Transverse colon (tissue), 4 donors: ENCODE data around the gene COQ2. TPM values are rescaled to one million over a fixed set of nuclear protein-coding genes. Genes with fewer than 3 reads are reported as not detected.
"Not testable (repeated sequence)": the region's sequence is repeated elsewhere in the genome, so short reads cannot be mapped to it uniquely, and the experiment has no call there.

Source experiments
- DNase-seq: peaks from one replicate; pipeline ENCODE4 v3.0.0-alpha.2; 2019
- H3K27ac ChIP-seq, 4 donors: fragments of 200-600 bp; sonication (generic); 2 replicates each; pipeline ENCODE4 v1.5.1; 2016 to 2018; ENCODE audit warnings: inconsistent platforms in 4 of 4
- H3K27me3 ChIP-seq: fragments of 200-600 bp; sonication (generic); 2 replicates; pipeline ENCODE4 v1.5.1; 2017; ENCODE audit warnings: inconsistent platforms
- H3K36me3 ChIP-seq, 4 donors: fragments of 200-600 bp; sonication (generic); 2 replicates each; pipeline ENCODE4 v1.5.1; 2017 to 2019; ENCODE audit warnings: inconsistent platforms in 4 of 4
- H3K4me1 ChIP-seq, 4 donors: fragments of 200-600 bp; sonication (generic); 2 replicates each; pipeline ENCODE4 v1.5.1; 2017 to 2020; ENCODE audit warnings: inconsistent platforms in 4 of 4
- H3K4me3 ChIP-seq, 4 donors: fragments of 200-600 bp; sonication (generic); 1 replicate in 1 of 4; 2 replicates in 3 of 4; pipeline versions ENCODE4 v1.5.1 to v1.6.1; 2017 to 2019; ENCODE audit warnings: inconsistent platforms in 4 of 4
- H3K9me3 ChIP-seq, 2 donors: fragments of 200-600 bp; sonication (generic); 2 replicates each; pipeline ENCODE4 v1.5.1; 2017 to 2019; ENCODE audit warnings: inconsistent platforms in 2 of 2
- EP300 ChIP-seq: sonication (generic); formaldehyde crosslinking; IDR thresholded peaks from one replicate; pipeline ENCODE4 v1.6.1; 2017; ENCODE audit warnings: antibody characterized with exemption, low read depth
- POLR2A ChIP-seq: fragments of 450-650 bp; IDR thresholded peaks from one replicate; pipeline ENCODE4 v1.6.1; 2016; ENCODE audit warnings: antibody characterized with exemption, mild to moderate bottlenecking, moderate library complexity
- POLR2AphosphoS5 ChIP-seq, 3 donors: sonication (generic); formaldehyde crosslinking; IDR thresholded peaks; one replicate each; pipeline ENCODE4 v1.6.1; 2016; ENCODE audit warnings: antibody characterized with exemption in 3 of 3
- WGBS, 2 donors: methylation state at CpG; one replicate each; pipeline ENCODE4 v1.1.5; 2018; ENCODE audit warnings: low coverage in 1 of 2; 5-methylcytosine and 5-hydroxymethylcytosine counted together
- in situ Hi-C, 4 donors: fragments of 200-750 bp; cut with MboI; loops; one replicate each; pipeline versions ENCODE4 v1.15.0 to v1.15.1; 2017; ENCODE audit warnings: low sequenced_read_pairs in 3 of 4, low pct_ligation_motif_present in 1 of 4, low pct_unique_long_range_greater_than_20kb in 1 of 4
- intact Hi-C: fragments of 100-400 bp; cut with DNase I; formaldehyde crosslinking; loops from one replicate; pipeline ENCODE4 v1.15.1; 2023; ENCODE audit warnings: low total_unique reads
- total RNA-seq, 4 donors: library from RNA; depleted of rRNA; stranded (reverse); fragments of >200 nt; gene quantifications; one replicate each; pipeline ENCODE4 v1.1.0, GENCODE V29; 2016
- TF ChIP-seq, protein P1 (sequence below), 5 experiments: fragments of 200-600 bp in 3 of 5; fragments of 450-650 bp in 2 of 5; sonication (generic) in 3 of 5; IDR thresholded peaks; 1 replicate in 2 of 5; 2 replicates in 3 of 5; pipeline ENCODE4 v1.5.1; 2016 to 2017; ENCODE audit warnings: antibody characterized with exemption in 5 of 5, inconsistent platforms in 3 of 5, mild to moderate bottlenecking in 2 of 5, moderate library complexity in 1 of 5

Gene COQ2
- total RNA-seq, 4 donors from 2014 or later = 0.75 to 14.4 (median 12.2) TPM

GRCh38 chr4:83293305-83294046 lies 8.9 kb upstream of the COQ2 start:
- DNase-seq = peak; percentile 14
- 80 to 81% methylated on average over 7 to 8 of the region's 8 CpGs for WGBS, 2 donors
- Histone ChIP-seq H3K27ac (peak overlapping the region in 1 of 4 donors; percentile 0), H3K4me1 (no peaks in the 10 kb centered on the region), H3K4me3 (no peak overlapping the region), H3K27me3 (no peaks in the 10 kb centered on the region), H3K36me3 (no peaks in the 10 kb centered on the region), H3K9me3 (no peaks in the 10 kb centered on the region)
- TF ChIP-seq POLR2A = no peak
- no peak for TF ChIP-seq EP300
- TF ChIP-seq POLR2AphosphoS5 (IDR thresholded peaks at IDR 0.05) = no peak
- TF ChIP-seq, protein P1, sequence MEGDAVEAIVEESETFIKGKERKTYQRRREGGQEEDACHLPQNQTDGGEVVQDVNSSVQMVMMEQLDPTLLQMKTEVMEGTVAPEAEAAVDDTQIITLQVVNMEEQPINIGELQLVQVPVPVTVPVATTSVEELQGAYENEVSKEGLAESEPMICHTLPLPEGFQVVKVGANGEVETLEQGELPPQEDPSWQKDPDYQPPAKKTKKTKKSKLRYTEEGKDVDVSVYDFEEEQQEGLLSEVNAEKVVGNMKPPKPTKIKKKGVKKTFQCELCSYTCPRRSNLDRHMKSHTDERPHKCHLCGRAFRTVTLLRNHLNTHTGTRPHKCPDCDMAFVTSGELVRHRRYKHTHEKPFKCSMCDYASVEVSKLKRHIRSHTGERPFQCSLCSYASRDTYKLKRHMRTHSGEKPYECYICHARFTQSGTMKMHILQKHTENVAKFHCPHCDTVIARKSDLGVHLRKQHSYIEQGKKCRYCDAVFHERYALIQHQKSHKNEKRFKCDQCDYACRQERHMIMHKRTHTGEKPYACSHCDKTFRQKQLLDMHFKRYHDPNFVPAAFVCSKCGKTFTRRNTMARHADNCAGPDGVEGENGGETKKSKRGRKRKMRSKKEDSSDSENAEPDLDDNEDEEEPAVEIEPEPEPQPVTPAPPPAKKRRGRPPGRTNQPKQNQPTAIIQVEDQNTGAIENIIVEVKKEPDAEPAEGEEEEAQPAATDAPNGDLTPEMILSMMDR (IDR thresholded peaks at IDR 0.05) = no peak
- intact Hi-C loops (no loop called here), in situ Hi-C loops (loop anchor here in 2 of 4 donors (25.0 kb wide), 2 partner anchors 406 to 831 kb away; partner anchors contain the start of gene SEC31A (in 2 of the 2))

GRCh38 chr4:83290059-83290774 lies 5.6 kb upstream of the COQ2 start:
- intact Hi-C loops, H3K27ac ChIP-seq, H3K4me3 ChIP-seq, H3K4me1 ChIP-seq, H3K27me3 ChIP-seq, H3K36me3 ChIP-seq, DNase-seq, H3K9me3 ChIP-seq: not testable (repeated sequence)
- in situ Hi-C loops = loop anchor here in 2 of 4 donors (25.0 kb wide), 2 partner anchors 403 to 828 kb away; partner anchors contain the start of gene SEC31A (in 2 of the 2)
- WGBS, 2 donors = 72 to 75% methylated on average over 2 to 3 of the region's 3 CpGs

DNA sequence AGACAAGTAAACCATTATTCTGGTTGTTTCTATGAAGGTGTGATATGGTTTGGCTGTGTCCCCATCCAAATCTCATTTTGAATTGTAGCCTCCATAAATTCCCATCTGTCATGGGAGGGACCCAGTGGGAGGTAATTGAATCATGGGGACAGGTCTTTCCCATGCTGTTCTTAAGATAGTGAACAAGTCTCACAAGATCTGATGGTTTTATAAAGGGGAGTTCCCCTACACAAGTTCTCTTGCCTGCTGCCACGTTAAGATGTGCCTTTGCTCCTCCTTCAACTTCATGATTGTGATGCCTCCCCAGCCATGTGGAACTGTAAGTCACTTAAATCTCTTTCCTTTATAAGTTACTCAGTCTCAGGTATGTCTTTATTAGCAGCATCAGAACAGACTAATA lies 3.8 kb upstream of the COQ2 start:
- H3K36me3 ChIP-seq, H3K4me3 ChIP-seq, H3K27ac ChIP-seq, intact Hi-C loops, H3K27me3 ChIP-seq, DNase-seq, H3K9me3 ChIP-seq: not testable (repeated sequence)
- in situ Hi-C loops = loop anchor here in 2 of 4 donors (10.0 to 25.0 kb wide), 3 partner anchors 166 to 826 kb away; partner anchors contain the start of genes SEC31A (in 2 of the 2), HELQ (in 1 of the 2) and MRPS18C (in 1 of the 2)
- WGBS, 2 donors = 19 to 50% methylated on average over 1 of the region's 1 CpG
- peaks cover 5 to 13% (median 8%) of the 10 kb centered on the region in 4 donors for H3K4me1 ChIP-seq

- Histone ChIP-seq H3K4me3 (peak overlapping the region; percentile 37 to 80 (median 60)), H3K36me3 (no peaks in the 10 kb centered on the region), H3K27ac (peak overlapping the region; percentile 92 to 96 (median 93)), H3K4me1 (peaks cover 5 to 37% (median 20%) of the 10 kb centered on the region in 4 donors), H3K27me3 (no peaks in the 10 kb centered on the region), H3K9me3 (no peaks in the 10 kb centered on the region)
- no peak for TF ChIP-seq POLR2A
- TF ChIP-seq, protein P1 (IDR thresholded peaks at IDR 0.05) = no peak
- no peak for TF ChIP-seq EP300
- no peak for TF ChIP-seq POLR2AphosphoS5 (IDR thresholded peaks at IDR 0.05)
- in situ Hi-C loops (loop anchor here in 2 of 4 donors (10.0 to 25.0 kb wide), 3 partner anchors 170 to 823 kb away; partner anchors contain the start of genes SEC31A (in 2 of the 2), HELQ (in 1 of the 2) and MRPS18C (in 1 of the 2)), intact Hi-C loops (no loop called here)
- 0 to 1% methylated on average over 9 of the region's 9 CpGs for WGBS, 2 donors
- no peak for DNase-seq
Observed at GRCh38 chr4:83285055-83285407, 433 bp upstream of the COQ2 start.

- Histone ChIP-seq H3K4me1 (peaks cover 5 to 37% (median 20%) of the 10 kb centered on the region in 4 donors), H3K27me3 (no peaks in the 10 kb centered on the region), H3K27ac (no peak overlapping the region), H3K36me3 (peaks cover 0 to 10% (median 0%) of the 10 kb centered on the region in 4 donors), H3K9me3 (no peaks in the 10 kb centered on the region), H3K4me3 (no peak overlapping the region)
- no peak for DNase-seq
- no peak for TF ChIP-seq EP300
- TF ChIP-seq POLR2A = no peak
- TF ChIP-seq POLR2AphosphoS5 (IDR thresholded peaks at IDR 0.05) = no peak
- TF ChIP-seq, protein P1 (IDR thresholded peaks at IDR 0.05) = no peak
- in situ Hi-C loops = loop anchor here in 2 of 4 donors (10.0 to 25.0 kb wide), 3 partner anchors 172 to 821 kb away; partner anchors contain the start of genes SEC31A (in 2 of the 2), HELQ (in 1 of the 2) and MRPS18C (in 1 of the 2)
- WGBS, 2 donors = 83 to 95% methylated on average over 4 to 7 of the region's 7 CpGs
- intact Hi-C loops = no loop called here
Observed at GRCh38 chr4:83283181-83283580, 1.4 kb downstream of the COQ2 start.
